ENCODE results near the gene GRM7.

DNA sequence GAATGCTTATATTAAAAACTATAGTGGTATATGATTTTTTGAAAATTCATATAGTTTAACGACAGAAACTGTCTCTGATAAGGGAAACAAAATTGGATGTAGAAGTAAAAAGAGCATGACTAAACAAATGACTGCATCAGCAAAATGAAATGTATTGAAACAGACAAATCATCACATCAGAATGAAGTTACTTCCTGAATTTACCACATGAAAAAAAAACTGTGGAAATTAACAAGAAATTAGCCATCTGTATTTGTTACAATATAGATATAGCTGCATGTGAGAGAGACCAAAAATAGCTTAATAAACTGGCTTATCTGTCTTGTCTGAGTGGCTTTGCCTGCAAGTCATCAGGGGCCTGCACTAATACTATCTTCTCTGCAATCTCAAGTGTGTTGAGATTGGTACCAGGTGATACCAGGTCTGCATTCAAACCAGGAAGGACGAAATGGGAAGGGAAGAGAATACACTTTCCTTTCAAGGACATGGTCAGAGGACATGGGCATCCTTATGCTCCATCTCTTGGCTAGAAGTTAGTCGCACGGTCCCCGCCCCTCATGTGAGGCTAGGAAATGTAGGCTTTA, 388.7 kb downstream of the GRM7 start:
- TF ChIP-seq, protein P1, sequence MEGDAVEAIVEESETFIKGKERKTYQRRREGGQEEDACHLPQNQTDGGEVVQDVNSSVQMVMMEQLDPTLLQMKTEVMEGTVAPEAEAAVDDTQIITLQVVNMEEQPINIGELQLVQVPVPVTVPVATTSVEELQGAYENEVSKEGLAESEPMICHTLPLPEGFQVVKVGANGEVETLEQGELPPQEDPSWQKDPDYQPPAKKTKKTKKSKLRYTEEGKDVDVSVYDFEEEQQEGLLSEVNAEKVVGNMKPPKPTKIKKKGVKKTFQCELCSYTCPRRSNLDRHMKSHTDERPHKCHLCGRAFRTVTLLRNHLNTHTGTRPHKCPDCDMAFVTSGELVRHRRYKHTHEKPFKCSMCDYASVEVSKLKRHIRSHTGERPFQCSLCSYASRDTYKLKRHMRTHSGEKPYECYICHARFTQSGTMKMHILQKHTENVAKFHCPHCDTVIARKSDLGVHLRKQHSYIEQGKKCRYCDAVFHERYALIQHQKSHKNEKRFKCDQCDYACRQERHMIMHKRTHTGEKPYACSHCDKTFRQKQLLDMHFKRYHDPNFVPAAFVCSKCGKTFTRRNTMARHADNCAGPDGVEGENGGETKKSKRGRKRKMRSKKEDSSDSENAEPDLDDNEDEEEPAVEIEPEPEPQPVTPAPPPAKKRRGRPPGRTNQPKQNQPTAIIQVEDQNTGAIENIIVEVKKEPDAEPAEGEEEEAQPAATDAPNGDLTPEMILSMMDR (IDR thresholded peaks at IDR 0.05 in 8 of 11, conservative IDR thresholded peaks at IDR 0.05 in 3 of 11) = no peak
- TF ChIP-seq POLR2A (IDR thresholded peaks at IDR 0.05) = no peak
